ENCODE measurements around the gene GOLGA8K.
"Not testable (repeated sequence)": the region's sequence is repeated elsewhere in the genome, so short reads cannot be mapped to it uniquely, and the experiment has no call there.

Gene GOLGA8K

DNA sequence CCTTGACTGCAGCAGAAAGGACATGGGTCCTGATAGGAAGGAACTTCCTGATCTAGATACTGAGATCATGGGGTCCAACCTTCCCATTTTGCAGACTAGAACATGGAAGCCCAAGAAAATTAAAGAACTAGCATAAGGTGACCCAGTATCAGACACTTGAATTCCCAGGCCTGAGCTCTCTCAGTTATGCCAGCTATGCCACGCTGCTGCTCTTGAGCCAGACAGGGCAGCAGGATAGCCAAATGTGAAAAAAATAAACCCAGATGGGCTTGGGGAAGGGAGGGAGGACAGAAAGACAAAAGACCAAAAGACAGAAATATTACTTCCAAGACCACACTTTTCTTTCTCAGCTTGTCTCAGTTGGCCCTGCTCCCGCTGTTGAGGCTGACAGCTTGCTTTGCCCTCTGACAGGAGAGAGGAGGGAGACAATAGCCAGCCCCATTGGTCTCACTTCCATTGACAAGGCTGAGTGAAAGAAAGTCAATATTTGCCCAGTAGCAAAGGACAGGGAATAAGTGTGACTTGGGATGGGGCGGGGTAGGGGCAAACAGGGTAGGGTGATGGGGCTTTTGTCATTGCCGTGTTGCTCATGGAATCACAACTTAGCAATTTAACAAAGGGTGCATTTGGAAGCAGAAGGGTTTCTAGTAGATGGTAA is 52.4 kb downstream of the GOLGA8K start:
- H3K27me3 ChIP-seq (ENCODE audit: low read depth, low read length); H3K4me1 ChIP-seq (ENCODE audit: control insufficient read depth in 1 of 2, insufficient read depth in 2 of 2, low read length in 2 of 2); H3K36me3 ChIP-seq (ENCODE audit: control insufficient read depth in 1 of 2, insufficient read depth in 2 of 2, low read length in 2 of 2); H3K9me3 ChIP-seq (ENCODE audit: control insufficient read depth in 1 of 2, low read length in 2 of 2); H3K27ac ChIP-seq (ENCODE audit: low read length); H3K4me3 ChIP-seq (ENCODE audit: low read depth in 1 of 2, low read length in 2 of 2): not testable (repeated sequence)

DNA sequence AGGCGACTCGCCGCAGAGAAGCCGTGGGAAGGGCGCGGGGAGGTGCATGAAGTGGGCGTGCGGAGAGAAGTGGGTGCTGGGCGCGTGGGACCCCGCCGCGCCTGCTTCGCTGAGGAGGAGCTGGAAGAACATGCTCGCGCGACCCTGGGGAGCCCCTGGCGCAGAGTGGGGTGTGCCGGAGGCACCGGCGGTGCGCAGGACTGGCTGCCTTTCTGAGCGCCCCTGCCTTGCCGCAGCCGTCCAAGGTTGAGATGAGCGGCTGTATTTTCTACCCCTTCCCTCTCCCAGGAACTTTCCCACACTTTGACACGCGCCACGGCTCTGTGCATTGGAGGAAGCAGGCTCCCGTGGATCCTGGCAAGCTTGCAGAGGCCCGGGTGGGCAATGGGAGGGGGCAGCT is 56.1 kb downstream of the GOLGA8K start:
- not testable (repeated sequence) for H3K4me3 ChIP-seq (ENCODE audit: low read depth in 1 of 2, low read length in 2 of 2); H3K9me3 ChIP-seq (ENCODE audit: control insufficient read depth in 1 of 2, low read length in 2 of 2); H3K36me3 ChIP-seq (ENCODE audit: control insufficient read depth in 1 of 2, insufficient read depth in 2 of 2, low read length in 2 of 2); H3K27me3 ChIP-seq (ENCODE audit: low read depth, low read length); H3K27ac ChIP-seq (ENCODE audit: low read length); H3K4me1 ChIP-seq (ENCODE audit: control insufficient read depth in 1 of 2, insufficient read depth in 2 of 2, low read length in 2 of 2)

DNA sequence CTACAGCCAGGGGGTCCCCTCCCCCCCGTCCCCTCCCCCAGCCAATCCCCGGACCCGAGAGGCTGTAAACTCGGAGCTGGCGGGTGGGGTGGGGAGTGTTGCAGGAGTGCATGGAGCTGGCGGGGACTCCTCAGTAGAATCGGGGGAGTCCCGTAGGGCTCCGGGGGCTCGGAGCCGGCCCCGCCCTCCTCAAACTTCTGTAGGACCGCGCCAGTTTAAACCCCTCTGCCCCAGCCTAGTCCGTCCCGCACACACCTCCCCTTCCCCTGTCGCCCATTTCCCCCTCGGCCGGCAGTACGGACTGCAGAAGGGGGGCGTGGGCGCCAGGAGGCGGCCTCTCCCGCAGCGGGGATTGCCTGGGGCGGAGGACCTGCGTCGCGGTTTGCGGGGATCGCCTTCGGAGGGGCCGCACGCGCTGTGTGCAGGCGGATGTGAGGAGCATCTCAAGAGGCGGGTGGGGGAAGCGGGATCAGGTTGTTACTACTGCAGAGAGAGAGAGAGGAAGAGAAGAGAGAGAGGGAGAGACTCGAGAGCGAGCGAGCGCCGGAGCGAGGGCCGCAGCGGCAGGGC is 57.0 kb downstream of the GOLGA8K start:
- H3K27me3 ChIP-seq (ENCODE audit: low read depth, low read length); H3K4me3 ChIP-seq (ENCODE audit: low read depth in 1 of 2, low read length in 2 of 2); H3K36me3 ChIP-seq (ENCODE audit: control insufficient read depth in 1 of 2, insufficient read depth in 2 of 2, low read length in 2 of 2); H3K4me1 ChIP-seq (ENCODE audit: control insufficient read depth in 1 of 2, insufficient read depth in 2 of 2, low read length in 2 of 2); H3K9me3 ChIP-seq (ENCODE audit: control insufficient read depth in 1 of 2, low read length in 2 of 2); H3K27ac ChIP-seq (ENCODE audit: low read length): not testable (repeated sequence)

DNA sequence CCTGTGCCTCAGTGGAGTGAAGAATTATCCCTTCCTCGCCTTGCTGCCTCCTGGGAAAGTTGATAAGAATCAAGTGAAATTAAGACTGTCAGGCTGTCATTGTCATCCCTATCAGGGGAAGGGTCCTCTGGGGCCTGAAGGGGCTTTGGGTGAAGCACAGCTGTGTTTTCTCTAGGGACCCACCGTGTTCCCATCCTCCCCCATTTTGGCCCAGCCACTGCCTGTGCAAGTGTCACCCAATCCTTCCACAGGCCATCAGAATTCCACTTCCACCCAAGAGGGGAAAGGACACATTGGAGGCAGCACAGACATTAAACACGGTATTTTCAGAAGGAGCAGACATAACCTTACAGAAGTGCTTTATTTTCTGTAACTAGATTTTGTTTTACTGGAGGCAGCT is 59.2 kb downstream of the GOLGA8K start:
- not testable (repeated sequence) for H3K36me3 ChIP-seq (ENCODE audit: control insufficient read depth in 1 of 2, insufficient read depth in 2 of 2, low read length in 2 of 2); H3K9me3 ChIP-seq (ENCODE audit: control insufficient read depth in 1 of 2, low read length in 2 of 2); H3K27ac ChIP-seq (ENCODE audit: low read length); H3K4me3 ChIP-seq (ENCODE audit: low read depth in 1 of 2, low read length in 2 of 2); H3K27me3 ChIP-seq (ENCODE audit: low read depth, low read length); H3K4me1 ChIP-seq (ENCODE audit: control insufficient read depth in 1 of 2, insufficient read depth in 2 of 2, low read length in 2 of 2)
